Stimulated activated CD4-positive, alpha-beta T cell treated with anti-CD3 and anti-CD28 coated beads, Interleukin-1b, Interleukin-23, amount 100 ng/mL, for 1 hour (primary cell): ENCODE measurements around the gene DAPK1.
"Not testable (repeated sequence)": the region's sequence is repeated elsewhere in the genome, so short reads cannot be mapped to it uniquely, and the experiment has no call there.

Source experiments
- DNase-seq, 2 donors: peaks; one replicate each; pipeline ENCODE4 v3.0.0-alpha.2; 2020; ENCODE audit warnings: low read depth in 2 of 2

The DAPK1 gene

GRCh38 chr9:87498046-87498810 is 561 bp downstream of the DAPK1 start:
- no peak for DNase-seq

GRCh38 chr9:87498811-87499360 is 1.2 kb downstream of the DAPK1 start:
- no peak for DNase-seq

GRCh38 chr9:87499424-87500017 is 1.9 kb downstream of the DAPK1 start:
- no peak for DNase-seq

- DNase-seq = no peak
These were observed 3.0 kb downstream of the DAPK1 start for GRCh38 chr9:87500491-87501270.

GRCh38 chr9:87501271-87501656 is 3.6 kb downstream of the DAPK1 start:
- DNase-seq = not testable (repeated sequence)

- DNase-seq = no peak
These were observed 4.1 kb downstream of the DAPK1 start for GRCh38 chr9:87501806-87502205.

GRCh38 chr9:87502391-87503221 is 4.9 kb downstream of the DAPK1 start:
- DNase-seq = no peak

GRCh38 chr9:87503430-87503829 is 5.8 kb downstream of the DAPK1 start:
- no peak for DNase-seq

GRCh38 chr9:87503927-87504326 is 6.3 kb downstream of the DAPK1 start:
- DNase-seq = no peak

- no peak for DNase-seq
These were observed 7.3 kb downstream of the DAPK1 start for GRCh38 chr9:87504938-87505337.

GRCh38 chr9:87505869-87506678 is 8.4 kb downstream of the DAPK1 start:
- DNase-seq = no peak

GRCh38 chr9:87507576-87507975 is 9.9 kb downstream of the DAPK1 start:
- no peak for DNase-seq

- no peak for DNase-seq
These were observed 12.6 kb downstream of the DAPK1 start for GRCh38 chr9:87510252-87510683.

- no peak for DNase-seq
These were observed 14.6 kb downstream of the DAPK1 start for GRCh38 chr9:87512311-87512710.

GRCh38 chr9:87513161-87513560 is 15.5 kb downstream of the DAPK1 start:
- DNase-seq = no peak

- DNase-seq = no peak
These were observed 16.3 kb downstream of the DAPK1 start for GRCh38 chr9:87513880-87514535.

- no peak for DNase-seq
These were observed 17.3 kb downstream of the DAPK1 start for GRCh38 chr9:87515006-87515405.

- no peak for DNase-seq
These were observed 18.0 kb downstream of the DAPK1 start for GRCh38 chr9:87515588-87516221.

- no peak for DNase-seq
These were observed 18.7 kb downstream of the DAPK1 start for GRCh38 chr9:87516222-87516925.
